HK-2 (cell line): Measurements from ENCODE around the gene DIS3L2.
"Not testable (repeated sequence)": the region's sequence is repeated elsewhere in the genome, so short reads cannot be mapped to it uniquely, and the experiment has no call there.

Experiments used
- DNase-seq: peaks from one replicate; pipeline ENCODE4 v3.0.0-alpha.2; 2018; ENCODE audit not compliant: unreplicated experiment

The DIS3L2 gene

DNA sequence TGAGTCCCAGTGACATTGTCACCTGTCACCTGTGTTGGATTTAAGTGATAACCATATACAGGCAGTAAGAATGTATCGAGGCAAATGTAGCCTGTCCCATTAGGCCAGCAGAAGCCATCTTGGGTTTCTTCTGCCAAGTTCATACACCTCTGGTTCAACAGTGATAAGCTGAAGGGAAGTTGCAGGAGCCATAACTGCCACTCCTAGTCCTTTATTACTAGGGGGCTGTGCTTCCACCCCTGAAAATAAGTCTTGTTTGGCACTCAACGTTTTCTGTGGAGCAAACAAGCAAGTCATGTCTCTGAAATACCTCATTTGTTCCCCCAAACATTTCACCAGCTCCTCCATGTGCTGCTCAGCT is 358.9 kb downstream of the DIS3L2 start:
- no peak for DNase-seq

- DNase-seq, result no peak
Measured at GRCh38 chr2:232321156-232321816, 359.8 kb downstream of the DIS3L2 start.

- no peak for DNase-seq
Measured at GRCh38 chr2:232321817-232322559, 360.5 kb downstream of the DIS3L2 start.

DNA sequence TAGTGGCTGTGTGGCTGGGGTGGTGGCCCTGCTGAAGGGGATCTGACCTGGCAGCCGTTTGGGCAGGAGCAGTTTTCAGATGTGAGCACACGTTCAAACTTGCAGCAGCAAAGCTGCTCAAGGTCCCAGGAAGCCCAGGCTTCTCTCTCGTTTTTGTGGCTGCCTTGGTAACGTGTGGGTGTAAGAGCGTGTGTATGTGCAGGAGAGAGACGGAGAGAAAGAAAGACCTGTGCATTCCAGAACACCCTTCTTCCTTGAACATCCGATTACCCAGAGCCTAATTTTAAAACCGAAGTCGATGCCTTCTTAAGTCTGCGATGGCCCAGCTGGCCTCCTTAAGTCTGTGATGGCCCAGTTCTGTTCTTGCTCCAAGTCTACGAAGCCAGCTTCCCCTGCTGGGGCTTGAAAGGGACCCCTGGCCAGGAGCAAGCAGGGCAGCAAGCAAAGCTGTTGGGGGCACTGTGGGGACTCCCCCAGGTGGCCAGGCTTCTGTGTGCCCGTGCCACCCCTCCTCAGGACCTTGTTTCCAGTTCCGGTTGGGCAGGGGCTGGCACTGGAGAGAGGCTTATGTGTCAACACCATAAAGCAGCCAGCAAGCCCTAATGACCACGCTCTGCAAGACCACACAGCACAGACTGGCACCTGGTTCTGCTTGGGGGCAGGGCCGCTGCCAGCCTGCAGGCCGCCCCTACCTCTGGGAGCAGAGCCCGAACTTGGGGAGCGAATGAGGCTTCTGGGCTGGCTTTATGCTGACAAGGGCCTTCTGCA is 361.2 kb downstream of the DIS3L2 start:
- no peak for DNase-seq

GRCh38 chr2:232323328-232323650 is 361.8 kb downstream of the DIS3L2 start:
- DNase-seq, result no peak

DNA sequence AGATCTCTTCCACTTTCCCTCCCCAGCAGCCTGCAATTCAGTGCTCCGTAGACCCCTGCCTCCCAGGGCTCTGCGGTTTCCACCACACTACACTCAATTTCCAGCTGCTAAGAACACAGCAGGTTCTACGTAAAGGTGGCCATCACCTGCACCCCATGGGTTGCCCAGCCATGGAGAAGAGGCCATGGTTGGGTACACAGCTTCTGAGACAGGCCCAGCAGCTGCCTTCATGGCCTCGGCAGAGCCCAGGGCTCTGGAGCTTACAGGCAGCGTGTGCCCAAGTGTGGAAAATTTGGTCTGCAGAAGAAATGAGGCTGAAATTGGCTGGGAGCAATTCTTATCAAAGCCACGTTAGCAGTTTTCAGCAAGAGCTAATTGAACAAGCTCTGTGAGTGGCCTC is 362.5 kb downstream of the DIS3L2 start:
- not testable (repeated sequence) for DNase-seq

DNA sequence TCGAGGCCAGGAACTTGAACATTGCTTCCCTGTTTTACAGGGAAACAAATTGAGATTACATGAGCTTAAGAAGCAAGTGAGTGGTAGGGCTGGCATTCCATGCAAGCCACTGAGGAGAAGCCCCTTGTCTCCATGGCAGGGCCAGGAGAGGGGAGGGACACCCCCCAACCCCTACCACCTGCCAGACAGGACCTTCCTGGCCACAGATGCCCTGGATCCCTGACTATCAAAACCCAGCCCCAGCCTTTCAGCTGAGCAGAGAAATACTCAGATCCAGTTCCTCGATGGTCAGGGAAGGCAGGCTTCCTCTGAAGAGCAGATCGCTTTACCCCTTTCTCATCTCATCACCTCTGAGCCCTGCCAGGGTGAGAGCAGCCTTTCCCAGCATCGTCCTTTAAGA is 363.3 kb downstream of the DIS3L2 start:
- DNase-seq, result no peak

- DNase-seq, result peak; percentile 58
Measured at GRCh38 chr2:232325324-232326273, 364.1 kb downstream of the DIS3L2 start.

GRCh38 chr2:232326274-232327104 is 365.0 kb downstream of the DIS3L2 start:
- not testable (repeated sequence) for DNase-seq

DNA sequence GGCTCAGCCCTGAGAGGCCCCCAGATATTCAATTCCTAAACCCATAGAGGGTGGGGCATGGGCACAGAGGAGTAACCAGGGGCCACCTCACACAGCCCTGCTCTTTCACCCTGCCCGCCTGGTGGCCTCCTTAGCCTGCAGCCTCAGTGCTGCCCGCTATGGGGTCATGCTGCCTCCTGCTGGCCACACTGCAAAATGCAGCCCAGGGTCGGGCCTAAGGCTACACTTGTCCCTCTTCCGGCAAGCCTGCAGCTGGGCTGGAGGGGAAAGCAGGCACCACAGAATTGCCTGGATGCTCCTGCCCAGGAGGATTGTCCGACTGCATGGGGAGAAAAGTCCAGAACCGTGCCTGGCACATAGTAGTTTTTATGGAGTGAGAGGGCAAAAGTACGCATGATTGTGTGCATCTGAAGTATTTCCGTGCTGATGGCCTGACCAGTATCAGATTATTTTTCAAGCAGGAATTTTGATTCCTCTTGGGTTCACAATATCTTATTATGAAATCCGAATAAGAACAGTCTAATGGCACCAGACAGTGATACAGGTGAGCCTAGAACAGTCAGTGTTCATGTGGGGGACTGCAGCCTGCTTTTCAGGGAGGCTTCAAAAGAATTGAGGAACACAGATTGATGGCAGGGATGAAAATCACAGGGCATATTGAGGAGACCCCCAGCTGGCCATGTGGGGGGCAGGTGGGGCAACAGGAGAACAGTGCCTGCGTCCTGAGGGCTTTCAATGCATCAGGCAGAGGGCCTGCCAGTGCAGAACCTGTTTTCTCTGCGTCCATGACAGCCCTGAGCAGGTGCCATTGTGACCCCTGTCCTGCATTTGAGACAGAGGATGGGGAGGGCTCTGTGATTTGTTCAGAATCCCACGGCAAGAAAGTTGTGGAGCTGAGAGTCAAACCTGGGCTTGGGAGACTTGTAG is 365.9 kb downstream of the DIS3L2 start:
- peak; percentile 81 for DNase-seq

- DNase-seq, result no peak
Measured at GRCh38 chr2:232328032-232328422, 366.5 kb downstream of the DIS3L2 start.

DNA sequence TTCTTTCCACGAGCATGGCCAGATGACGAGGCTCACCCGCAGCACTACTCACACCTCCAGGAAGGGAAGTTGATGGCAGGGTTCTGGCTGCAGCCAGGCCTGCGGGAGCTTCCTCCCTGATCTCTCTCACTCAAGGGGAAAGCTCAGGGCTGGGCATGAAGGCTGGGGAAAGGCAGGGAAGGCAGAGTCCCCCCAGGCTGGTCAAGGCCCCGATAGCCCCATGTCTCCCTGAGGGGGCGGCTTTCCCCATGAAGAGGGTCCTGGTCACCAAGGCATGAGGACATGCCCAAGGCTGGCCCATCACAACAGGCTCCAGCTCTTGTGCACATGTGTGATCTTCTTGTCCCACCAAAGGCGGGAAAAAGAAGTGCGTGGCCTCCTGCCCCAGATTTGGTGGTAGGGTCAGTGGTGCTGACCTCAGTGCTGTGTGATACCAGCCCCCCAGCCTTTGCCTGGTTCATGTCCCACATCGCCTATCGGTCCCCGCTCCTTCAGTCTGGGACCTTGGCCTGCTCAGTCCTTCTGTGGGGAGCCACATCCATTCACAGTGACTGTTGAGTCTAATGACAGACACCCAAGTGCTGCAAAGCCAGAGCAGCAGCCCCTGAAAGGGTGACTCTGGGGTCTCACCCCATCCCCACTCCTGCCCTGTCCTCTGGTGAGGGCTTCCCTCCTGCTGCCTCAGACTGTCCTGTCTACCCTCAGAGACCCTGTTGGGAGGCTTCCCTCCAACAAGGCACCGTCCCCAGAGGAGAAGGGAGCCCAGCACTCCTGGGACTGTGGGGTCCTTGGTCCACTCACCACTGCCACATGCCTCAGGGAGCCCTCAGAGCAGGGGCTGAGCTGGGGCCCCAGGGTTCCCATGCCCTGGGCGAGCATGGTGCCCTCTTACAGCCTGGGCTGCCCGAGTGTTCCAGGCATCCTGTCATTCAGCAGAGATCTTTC is 367.3 kb downstream of the DIS3L2 start:
- no peak for DNase-seq

DNA sequence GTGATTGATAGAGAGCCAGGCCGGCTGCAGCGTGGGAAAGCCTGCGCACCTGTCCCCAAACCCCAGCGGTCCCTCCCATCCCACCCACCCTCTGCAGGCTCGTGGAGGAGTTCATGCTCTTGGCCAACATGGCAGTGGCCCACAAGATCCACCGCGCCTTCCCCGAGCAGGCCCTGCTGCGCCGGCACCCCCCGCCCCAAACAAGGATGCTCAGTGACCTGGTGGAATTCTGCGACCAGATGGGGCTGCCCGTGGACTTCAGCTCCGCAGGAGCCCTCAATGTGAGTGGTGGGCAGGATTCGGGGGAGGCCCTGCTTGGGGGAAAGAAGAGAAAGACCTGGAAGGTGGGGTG is 368.2 kb downstream of the DIS3L2 start:
- DNase-seq, result no peak

GRCh38 chr2:232330068-232330999 is 368.8 kb downstream of the DIS3L2 start:
- no peak for DNase-seq

- not testable (repeated sequence) for DNase-seq
Measured at GRCh38 chr2:232331061-232331460, 369.5 kb downstream of the DIS3L2 start.

GRCh38 chr2:232331641-232332040 is 370.1 kb downstream of the DIS3L2 start:
- DNase-seq, result not testable (repeated sequence)

DNA sequence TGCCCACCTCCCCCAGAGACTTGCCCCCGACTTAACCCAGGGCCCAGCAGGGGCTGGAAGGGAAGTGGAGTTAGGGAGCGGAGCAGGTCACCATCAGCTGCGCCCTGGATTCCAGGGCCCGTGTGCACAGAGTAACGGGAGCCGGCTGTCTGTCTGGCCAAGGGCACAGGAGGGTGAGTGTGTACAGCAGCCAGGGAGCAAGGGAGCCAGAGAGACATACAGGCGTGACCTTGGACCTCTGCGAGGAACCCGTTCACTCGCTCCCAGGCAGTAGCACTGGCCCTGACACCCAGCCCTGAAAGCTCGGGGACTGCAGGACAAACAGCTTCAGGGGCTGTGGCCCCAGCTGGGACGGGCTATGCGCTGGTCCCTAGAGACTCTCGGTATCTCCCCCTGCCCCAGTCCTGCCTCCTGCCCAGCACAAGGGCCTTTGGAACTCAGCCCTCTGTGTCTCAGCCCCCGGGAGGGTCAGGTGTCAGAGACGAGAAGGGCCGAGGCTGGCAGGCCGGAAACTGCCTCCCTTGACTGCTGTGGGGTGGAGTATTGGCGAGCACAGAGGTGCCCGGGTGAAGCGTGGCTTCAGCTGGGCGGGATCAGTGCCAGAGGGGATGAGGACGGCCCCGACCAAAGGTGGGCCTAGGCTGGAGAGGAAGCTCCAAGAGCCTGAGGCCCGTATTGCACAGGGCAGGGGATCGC is 370.9 kb downstream of the DIS3L2 start:
- not testable (repeated sequence) for DNase-seq
